HG02943 (cell line): ENCODE measurements around the gene PALM3.
"Not testable (repeated sequence)": the region's sequence is repeated elsewhere in the genome, so short reads cannot be mapped to it uniquely, and the experiment has no call there.

ENCODE experiments used
- ATAC-seq: cut with Tn5 transposase; IDR thresholded peaks from one replicate; pipeline ENCODE4 v1.9.1; 2021; ENCODE audit warnings: mild to moderate bottlenecking, low read depth, moderate library complexity; ENCODE audit not compliant: unreplicated experiment

The PALM3 gene

GRCh38 chr19:14061081-14061749 lies 661 bp downstream of the PALM3 start:
- ATAC-seq: no peak

GRCh38 chr19:14059652-14060155 lies 2.2 kb downstream of the PALM3 start:
- no peak for ATAC-seq

DNA sequence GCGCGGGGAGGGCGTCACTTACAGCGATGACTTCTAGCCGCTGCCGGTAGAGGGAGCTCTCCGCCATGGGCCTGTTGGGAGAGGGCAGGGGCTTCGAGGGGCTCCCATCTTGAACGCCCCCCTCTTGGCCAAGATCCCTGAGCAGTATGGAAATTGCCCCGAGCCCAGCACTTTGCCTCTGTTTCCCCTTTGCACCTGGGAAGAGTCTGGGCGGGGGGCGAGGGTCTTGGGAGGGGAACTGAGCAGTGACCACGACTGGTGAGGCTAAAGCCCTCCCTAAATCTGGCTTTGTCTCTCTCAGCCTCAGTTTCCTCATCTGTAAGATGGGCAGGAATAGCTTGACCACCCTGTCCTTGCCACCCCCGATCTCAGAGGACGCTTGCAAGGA lies 2.8 kb downstream of the PALM3 start:
- ATAC-seq: no peak

GRCh38 chr19:14058182-14059092 lies 3.4 kb downstream of the PALM3 start:
- ATAC-seq: no peak

GRCh38 chr19:14056741-14057356 lies 5.0 kb downstream of the PALM3 start:
- no peak for ATAC-seq

DNA sequence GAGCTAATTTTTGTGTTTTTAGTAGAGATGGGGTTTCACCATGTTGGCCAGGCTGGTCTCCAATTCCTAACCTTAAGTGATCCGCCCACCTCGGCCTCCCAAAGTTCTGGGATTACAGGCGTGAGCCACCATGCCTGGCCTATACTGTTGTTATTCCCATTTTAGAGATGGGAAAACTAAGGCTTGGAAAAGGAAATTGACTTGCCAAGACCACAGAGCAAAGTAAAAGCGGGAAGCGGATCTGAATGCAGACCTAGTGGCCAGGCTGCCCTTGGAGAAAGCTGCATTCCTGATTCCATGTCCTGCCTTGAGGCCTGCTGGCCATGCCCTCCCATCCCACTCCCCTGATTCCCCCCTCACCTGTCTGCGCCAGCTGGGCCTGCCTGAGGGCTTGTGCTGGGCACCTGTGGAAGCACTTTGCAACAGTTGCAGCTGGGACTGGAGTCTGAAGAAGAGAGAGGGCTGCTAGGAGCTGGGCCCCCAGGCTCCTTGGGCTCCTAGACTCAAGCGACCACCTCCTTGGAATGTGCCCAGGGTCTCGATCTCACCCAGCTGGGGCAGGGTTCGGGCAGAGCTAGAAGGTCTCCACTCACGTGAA lies 5.7 kb downstream of the PALM3 start:
- no peak for ATAC-seq

DNA sequence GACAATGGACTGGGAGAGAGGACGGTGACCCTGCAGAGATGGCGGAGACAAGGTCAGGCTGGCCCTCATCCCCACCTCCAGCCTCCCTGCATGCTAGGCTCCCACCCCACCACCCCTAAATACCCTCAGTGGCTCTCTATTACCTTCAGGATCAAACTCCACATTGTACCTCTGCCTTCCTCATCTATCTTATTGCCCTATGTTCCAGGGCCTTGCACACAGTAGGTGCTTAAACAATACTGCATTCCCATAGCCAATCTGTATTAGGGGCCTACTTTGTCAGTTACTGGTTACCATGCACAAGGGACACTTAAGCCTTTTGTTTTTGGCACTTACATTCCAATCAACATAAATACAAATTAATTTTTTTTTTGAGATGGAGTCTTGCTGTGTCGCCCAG lies 6.5 kb downstream of the PALM3 start:
- ATAC-seq: no peak

DNA sequence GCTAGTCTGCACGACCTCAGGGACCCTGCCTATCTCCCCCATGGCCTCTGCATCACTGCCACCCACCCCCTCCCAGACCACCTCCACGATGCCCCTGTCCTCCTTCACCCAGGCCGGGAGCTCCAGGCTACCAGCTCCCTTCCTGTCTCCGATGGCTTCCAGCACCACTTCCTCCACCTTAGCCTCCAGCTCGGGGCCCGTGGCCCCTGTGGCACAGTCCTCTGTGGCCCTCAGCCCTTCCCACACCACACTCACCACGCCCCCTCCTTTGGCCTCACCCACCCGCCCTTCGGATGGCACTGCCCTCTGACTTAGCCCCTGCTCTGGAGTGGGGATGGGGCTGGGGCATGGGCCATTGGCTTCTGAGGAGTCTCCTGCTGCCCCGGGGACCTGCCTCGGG lies 7.2 kb downstream of the PALM3 start:
- no peak for ATAC-seq

GRCh38 chr19:14054099-14054498 lies 7.8 kb downstream of the PALM3 start:
- ATAC-seq: no peak

DNA sequence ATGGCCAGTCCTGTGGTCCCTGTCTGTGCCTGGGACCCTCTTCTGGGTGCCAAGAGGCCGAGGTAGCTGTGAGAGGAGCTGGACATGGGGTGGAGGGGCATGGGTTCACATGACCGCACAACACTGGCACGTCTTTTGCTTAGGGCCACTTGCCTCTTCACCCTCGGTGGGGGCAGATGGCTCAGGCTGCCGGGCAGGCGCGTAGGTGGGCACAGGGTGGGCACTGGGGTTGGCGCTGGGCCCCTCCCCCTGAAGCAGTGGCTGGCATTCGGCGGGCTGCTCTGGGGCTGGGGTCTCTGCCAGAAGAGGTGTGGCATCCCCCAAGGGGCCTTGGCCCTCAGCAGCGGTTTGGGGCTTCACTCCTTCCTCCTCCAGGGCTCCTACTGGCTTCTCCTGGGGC lies 8.4 kb downstream of the PALM3 start:
- no peak for ATAC-seq

DNA sequence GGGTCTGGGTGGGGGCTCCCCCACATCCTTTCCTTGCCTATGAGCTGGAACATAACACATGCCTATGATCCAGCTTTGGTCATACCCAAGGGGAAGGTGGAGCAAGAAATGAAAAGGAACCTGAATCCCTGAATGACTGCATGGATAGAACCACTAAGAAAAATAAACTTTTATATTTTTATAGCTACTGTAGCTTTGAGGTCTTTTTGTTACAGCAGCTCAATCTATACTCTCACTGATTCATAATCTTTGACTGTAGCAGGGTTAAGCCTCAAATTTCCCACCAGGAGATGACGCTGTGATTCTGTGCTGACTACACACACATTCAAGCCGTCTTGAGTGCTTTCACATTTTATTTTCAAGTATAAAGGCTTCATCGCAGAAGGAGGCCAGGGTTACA lies 8.8 kb downstream of the PALM3 start:
- no peak for ATAC-seq

DNA sequence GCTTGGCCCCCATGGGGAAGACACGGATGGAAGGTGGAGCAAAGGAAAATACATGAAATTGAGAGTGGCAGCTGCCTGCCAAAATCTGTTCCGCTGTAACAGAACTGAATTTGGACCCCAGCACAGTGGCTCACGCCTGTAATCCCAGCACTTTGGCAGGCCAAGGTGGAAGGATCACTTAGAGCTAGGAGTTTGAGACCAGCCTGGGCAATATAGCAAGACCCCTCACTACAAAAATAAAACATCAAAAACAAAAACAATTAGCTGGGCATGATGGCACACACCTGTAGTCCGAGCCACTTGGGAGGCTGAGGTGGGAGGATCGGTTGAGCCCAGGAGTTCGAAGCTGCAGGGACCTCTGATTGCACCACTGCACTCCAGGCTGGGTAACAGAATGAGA lies 9.4 kb downstream of the PALM3 start:
- ATAC-seq: no peak

DNA sequence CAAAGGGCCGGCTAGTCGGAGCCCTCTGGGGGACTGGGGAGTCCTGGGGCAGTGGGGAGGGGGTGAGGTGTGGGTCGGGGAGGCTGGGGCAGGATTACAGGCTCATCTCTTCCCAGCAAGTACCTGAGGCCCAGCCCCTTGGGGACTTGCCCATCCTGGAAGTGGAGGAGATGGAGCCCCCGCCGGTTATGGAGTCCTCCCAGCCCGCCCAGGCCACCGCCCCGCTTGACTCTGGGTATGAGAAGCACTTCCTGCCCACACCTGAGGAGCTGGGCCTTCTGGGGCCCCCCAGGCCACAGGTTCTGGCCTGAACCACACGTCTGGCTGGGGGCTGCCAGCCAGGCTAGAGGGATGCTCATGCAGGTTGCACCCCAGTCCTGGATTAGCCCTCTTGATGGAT lies 9.9 kb downstream of the PALM3 start:
- ATAC-seq: no peak

DNA sequence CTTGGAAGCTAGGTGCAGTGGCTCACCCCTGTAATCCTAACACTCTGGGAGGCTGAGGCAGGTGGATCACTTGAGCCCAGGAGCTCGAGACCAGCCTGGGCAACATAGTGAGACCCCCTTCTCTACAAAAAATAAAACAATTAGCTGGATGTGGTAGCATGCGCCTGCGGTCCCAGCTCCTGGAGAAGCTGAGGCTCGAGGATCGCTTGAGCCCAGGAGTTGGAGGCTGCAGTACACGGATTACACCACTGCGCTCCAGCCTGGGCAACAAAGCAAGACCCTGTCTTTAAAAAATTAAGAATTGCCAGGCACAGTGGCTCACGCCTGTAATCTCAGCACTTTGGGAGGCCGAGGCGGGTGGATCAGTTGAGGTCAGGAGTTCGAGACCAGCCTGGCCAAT lies 10.9 kb downstream of the PALM3 start:
- not testable (repeated sequence) for ATAC-seq

- no peak for ATAC-seq
These were observed 11.4 kb downstream of the PALM3 start for GRCh38 chr19:14050512-14050911.

DNA sequence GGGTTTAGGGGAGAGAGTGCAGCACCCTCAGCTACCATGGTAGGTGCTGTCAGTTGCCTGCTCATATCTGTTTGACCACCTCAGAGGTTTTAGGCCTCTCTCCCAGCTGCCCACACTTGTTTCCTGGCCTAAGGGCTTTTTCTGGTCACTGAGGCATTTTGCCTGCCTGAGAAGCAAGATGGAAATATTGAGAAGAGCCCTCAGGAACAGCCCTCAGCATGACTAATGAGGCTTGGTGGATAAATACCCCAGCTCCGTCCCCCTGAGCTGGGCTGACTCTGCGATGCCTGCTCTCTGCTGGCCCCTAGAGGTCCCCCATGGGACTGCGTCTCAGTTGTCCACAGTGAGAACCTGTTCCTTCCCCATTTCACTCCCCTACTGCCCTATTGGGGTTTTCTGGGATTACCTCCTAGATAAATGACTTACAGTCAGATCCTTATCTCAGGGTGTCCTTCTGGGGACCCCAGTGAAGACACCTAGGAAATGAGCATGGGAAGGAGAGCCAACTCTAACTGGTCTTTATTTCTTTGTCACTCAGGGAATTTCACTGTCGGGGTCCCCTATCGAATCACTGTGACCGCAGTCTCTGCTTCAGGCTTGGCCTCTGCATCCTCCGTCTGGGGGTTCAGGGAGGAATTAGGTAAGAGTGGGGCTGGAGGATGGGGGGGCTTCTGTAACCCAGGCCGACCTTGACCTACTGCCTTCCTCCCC lies 13.3 kb downstream of the PALM3 start:
- ATAC-seq: no peak

DNA sequence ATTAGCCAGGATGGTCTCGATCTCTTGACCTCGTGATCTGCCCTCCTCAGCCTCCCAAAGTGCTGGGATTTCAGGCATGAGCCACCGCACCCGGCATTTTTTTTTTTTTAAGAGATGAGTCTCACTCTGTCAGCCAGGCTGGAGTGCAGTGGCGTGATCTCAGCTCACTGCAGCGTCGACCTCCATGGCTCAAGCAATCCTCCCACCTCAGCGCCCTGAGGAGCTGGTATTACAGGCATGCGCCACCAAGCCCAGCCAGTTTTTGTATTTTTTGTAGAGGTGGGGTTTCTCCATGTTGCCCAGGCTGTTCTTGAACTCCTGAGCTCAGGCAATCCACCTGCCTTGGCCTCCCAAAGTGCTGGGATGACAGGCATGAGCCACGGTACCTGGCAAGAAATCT lies 14.0 kb downstream of the PALM3 start:
- not testable (repeated sequence) for ATAC-seq

- ATAC-seq: not testable (repeated sequence)
These were observed 18.9 kb downstream of the PALM3 start for GRCh38 chr19:14042659-14043608.

DNA sequence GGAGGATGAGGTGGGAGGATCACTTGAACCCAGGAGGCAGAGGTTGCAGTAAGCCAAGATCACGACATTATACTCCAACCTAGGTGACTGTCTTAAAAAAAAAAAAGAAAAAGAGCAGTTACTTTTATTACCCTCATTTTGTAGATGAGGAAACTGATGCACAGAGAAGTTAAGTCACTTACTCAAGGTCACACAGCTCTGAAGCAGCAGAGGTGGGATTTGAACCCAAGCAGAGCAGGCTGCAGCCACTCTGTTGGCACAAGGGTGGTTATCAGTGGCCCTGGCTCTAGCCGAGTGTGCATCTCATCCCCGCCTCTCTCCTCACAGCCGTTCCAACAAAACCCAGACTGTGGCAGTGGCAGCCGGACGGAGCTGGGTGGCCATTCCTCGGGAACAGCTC lies 22.7 kb downstream of the PALM3 start:
- no peak for ATAC-seq
